HG02588 (cell line): ENCODE results near the gene KIAA0513.
A peak's percentile ranks its signal among the peaks of the same experiment; 100 is the strongest.

Source experiments
- ATAC-seq: cut with Tn5 transposase; IDR thresholded peaks from one replicate; pipeline ENCODE4 v1.9.1; 2021; ENCODE audit warnings: mild to moderate bottlenecking, moderate library complexity; ENCODE audit not compliant: unreplicated experiment

Gene KIAA0513, protein sequence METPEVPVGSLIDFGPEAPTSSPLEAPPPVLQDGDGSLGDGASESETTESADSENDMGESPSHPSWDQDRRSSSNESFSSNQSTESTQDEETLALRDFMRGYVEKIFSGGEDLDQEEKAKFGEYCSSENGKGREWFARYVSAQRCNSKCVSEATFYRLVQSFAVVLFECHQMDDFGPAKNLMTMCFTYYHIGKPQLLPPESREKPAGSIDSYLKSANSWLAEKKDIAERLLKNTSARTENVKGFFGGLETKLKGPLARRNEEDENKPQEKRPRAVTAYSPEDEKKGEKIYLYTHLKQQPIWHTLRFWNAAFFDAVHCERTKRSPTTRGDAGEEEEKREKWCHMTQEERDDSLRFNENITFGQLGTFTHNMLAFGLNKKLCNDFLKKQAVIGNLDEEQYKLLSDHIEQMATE

DNA sequence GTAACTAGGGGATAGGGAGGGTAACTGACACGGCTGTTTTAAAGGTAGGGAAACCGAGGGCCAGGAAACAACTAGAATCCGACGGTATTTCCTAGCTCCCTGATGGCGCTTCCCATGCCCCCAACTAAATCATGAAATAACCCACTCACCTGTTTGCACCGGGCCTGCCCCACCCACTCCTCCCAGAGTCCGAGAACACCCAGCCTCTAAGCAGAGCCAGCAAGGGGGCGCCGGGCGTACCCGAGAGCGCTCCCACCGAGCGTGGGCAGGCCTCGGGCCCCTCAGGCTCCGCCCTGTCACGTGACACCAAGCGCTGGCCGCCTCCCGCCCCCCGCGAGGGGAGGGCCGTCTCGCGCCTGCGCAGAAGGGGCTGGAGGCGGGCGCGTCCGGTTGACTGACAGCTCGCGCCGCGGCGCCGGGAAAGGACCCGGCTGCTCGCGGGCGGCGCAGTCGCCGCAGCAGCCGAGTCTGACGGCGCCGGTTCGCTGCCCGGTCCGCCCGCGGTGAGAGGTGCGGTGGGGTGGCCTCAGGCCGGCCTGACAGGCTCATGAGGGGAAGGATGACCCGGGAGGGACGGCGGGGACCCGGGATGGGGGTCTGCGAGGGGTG, at the start of gene KIAA0513:
Gene KIAA0513, plus strand, starts transcription at position 447 of the 609 bp plus-strand sequence. CDS start 39,277 bp downstream, outside the sequence.
- ATAC-seq: peak; percentile 82

DNA sequence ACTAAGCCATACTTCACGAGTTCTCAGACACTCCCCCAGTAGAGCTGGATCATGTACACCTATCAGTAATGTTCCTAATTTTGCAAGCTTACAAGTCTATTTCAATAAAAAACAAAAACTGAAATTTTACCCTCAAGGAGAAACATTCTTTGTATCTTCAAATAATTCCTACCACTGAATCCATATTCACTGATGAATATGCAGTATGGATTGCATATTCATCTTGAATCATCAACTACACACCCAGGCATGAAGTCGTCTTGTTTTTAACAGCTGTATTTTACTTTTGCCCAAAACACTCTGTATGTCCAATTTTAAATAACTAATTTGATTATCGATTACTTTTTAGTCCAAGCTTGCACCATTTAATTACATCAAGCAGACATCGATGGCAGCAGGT, 48.1 kb upstream of the KIAA0513 start:
- ATAC-seq: no peak

DNA sequence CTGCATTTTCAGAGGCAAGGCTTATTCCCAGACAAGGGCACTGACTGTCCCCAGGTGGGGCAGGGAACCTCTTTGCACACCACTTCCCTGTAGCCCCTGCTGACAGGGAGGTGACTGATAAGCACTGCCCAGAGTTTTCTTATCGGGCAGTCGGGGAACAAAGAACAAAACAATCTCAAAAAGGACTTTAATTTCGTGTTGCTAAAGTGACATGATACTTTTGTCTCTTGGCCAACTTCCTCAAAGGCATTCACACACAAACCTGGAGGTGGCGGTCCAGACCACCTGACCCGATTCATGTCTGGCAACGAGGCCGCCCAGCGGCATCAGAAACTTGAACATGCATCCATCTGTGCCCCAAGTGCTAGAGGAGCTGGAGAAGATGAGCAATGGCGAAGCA, 45.2 kb upstream of the KIAA0513 start:
- no peak for ATAC-seq

DNA sequence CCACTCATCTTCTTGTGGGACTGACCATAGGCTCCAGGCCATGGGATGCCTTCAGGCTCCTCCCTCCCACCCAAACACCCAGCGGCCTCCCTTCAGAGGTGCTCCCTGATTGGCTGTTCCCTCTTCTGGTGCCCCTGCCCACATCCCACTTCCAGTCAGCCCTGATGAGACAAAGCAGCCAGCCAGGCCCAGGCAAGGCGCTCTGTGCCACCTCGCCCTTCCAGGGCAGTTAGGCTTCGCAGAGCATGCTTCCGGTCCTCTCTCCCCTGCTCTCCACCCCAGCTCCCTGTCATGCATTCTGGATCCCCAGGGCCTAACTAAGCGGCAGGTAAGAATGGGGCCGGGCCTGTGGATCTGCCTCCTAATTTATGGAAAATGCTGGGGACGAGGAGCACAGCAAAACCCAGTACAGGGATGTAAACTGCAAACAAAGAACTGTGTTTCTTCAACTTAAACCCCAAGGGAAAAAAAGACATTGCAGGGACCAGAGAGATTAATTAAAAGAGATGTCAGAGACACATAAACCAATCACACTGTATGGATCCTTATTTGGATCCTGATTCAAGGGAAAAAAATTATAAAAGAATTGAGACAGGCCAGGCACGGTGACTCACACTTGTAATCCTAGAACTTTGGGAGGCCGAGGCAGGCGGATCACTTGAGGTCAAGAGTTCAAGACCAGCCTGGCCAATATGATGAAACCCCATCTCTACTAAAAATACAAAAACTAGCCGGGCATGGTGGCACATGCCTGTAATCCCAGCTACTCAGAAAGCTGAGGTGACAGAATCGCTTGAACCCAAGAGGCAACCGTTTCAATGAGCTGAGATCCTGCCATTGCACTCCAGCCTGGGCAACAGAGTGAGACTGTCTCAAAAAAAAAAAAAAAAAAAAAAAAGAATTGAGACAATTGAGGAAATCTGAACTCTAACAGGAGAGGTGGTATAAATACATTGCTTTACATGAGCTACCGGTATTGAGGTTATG, 42.2 kb upstream of the KIAA0513 start:
- no peak for ATAC-seq

DNA sequence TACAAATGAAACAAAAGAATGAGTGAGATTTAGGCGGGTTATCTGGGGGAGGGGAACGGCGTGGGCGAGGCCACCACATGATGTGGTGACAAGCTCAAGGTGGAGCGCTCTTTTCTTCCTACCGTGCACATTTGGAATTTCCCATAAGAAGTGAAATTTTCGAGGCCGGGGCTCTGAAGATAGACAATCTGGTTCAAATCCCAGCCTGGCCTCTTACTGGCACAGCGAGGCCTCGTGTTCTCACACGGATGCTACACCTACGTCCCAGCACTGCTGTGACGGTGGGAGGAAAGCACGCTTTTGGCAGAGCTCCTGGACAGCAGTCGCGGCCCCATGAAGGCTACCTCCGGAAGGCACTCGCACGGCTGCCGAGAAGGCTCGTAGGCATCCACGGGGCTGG, 41.5 kb upstream of the KIAA0513 start:
- ATAC-seq: no peak

DNA sequence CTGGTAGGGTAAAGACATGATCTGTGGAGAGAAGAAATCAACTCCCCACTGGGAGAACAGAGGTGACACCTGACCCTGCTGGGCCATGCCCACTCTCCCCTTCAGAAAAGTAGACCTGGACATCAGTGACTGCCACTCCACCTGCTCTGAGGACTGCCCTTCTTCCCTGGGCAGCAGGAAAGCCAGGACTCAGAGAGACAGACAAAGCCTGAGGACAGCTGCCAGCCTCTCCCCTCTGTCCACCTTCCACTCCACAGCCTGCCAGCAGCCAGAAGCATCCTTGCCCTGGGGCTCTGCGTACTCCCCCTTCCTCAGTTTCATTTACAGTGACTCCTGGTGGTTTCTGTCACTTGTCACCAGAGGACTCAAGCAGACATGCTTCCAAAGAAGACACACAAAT, 40.7 kb upstream of the KIAA0513 start:
- ATAC-seq: no peak

DNA sequence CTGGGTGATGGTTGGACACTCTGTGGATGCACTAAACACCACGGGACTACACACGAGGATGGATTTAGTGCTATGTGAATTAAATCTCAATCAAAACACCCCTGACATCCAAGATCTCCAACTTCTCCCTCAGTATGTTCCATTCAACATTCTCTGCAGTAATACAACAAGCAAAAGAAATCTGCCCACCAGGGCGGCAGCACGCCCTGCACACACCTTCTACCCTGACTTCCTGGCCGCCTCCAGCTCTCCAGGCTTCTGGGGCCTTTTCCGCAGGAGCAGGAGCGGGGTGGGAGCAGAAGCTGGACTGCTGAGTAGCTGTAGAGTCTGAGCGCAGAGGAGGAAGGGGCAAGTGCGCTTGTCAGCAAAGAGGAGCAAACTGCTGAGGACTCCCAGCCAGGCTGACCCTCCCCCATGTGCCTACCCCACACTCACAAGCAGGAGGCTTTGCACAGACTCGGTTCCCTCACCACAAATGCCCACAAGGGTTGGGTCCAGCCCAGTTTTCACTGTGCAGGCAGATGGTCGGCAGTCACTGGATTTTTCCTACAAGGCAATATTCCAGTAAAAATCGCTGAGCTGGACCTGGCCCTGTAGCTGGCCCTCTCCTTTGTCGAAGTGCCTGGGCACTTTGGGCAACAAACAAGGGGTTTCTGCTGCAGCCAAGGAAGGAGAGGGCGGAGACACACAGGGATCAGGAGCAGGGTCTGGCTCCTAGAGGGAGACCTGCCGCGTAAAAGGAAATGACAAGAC, 39.1 kb upstream of the KIAA0513 start:
- no peak for ATAC-seq

DNA sequence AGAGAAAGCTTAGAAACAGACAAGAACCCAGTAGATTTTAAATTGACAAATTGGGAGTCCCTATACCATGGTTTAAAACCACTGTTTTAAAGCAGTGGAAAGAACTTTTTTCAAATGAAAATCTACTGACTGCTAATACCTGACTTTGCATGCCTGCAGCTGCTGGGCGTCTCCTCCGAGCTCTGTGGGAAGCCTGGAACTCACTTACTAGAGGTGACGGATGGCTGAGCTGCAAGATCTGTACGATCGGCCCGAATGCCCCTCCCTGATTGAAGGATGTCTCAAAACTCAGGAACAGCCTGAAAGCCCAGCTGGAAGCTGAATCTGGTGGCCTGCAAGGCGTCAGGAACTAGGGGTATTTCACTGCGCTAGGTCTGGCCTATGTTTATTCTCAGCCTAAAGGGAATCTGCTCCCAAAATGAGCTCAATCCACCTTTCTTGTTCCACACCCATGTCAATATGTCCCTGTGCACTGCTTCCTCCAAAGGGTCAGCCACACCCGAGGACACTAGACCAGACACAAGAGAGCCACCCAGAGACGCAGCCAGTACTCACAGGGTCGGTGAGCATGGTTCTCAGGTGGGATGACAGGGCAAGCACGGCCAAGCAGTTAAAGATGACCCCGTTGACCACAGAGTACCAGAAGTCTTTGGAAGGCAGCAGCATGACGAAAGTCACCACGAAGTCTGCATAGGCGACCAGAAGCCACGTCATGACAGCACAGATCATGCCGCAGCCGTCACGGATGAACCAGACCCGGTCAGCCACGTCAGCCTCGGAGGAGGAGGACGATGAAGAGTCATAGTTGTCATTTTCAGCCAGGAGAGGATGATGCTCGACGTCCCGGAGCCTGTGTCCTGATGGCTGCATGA, 37.6 kb upstream of the KIAA0513 start:
- no peak for ATAC-seq

DNA sequence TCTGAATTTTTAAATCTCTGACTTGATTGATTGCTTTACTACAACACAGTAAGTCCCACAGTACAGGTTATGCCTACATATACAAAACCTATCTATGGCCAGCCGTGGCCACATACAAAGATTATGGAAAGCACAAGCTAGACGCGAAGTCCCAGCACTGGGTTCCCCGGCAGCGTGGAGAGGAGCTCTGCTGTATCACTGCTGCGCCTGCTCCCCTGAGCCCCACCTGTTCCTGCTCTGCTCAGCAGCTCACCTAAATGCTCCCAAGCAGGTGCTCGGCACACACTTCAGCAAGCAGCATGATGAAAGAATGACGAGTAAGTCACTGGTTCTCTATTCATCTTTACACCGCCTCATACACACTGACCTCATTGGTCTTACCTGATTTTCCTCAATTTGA, 36.8 kb upstream of the KIAA0513 start:
- ATAC-seq: no peak

DNA sequence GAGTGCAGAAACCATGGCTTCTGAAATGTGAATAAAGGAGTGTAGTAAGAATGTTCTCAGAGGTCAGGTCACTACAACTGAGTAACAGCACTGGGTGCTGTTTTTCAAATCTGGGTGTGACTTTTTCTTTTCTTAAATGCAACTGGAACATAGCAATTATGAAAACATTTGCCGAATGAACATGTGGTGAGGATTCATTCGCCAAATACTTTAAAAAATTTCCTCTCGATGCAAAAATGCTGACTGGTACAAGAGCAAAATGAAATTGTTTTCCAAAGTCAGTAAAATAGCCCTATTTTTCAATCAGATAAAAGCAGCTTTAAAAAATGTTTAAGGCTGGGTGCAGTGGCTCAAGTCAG, 34.9 kb upstream of the KIAA0513 start:
- no peak for ATAC-seq

DNA sequence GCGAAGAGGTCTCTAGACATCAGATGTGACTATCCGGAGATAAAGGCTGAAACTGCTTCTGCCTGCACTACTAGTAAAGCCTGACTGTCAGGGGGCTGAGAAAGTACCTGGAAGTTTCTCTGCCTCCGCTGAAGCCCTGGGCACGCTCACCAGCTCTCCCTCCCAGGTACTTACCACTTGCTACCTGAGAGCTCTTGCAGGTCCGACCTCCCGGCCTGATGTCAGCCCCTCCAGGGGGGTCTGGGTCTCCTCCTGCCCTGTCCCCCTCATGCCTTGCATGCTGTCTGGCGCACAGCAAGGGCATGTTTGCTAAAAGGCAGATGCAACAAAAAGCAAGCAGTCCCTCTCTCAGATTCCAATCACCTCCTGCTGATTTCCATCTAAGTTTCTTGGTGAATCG, 33.7 kb upstream of the KIAA0513 start:
- ATAC-seq: no peak

DNA sequence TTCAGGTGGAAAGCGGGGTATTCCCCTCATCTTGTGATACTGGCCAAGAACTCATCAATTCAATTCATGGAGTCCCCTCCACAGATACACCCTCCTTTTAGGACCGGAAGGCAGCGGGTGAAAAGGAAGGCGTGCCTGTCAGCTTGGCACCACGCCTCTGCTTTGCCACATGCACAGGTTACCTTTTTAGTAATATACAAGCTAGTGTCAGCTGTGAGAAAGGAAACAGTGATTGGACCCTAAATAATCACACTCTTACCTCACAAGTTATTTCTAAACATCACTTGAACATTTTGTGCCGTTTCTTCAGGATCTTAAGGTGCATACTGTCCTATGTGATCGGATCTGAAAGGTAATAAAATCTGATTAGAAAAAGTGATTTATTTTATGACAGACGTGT, 31.9 kb upstream of the KIAA0513 start:
- no peak for ATAC-seq

DNA sequence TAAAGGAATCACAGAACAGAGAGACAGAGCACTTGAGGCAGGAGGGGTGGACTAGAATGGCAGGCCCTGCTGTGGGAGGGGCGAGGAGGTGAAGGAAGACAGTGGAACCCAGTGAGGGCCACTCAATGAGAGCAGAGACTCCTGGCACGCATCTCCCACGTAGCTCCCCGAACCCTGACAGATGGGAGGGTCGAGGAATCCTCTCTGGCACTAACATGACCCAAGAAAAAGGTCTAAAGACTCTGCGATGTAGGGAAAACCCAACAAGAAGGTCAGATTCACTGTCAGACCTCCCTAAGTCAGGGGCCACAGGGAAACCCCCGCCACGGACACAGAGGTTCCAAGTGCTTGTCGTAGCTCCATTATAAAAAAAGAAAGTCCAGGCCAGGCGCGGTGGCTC, 31.2 kb upstream of the KIAA0513 start:
- ATAC-seq: no peak

DNA sequence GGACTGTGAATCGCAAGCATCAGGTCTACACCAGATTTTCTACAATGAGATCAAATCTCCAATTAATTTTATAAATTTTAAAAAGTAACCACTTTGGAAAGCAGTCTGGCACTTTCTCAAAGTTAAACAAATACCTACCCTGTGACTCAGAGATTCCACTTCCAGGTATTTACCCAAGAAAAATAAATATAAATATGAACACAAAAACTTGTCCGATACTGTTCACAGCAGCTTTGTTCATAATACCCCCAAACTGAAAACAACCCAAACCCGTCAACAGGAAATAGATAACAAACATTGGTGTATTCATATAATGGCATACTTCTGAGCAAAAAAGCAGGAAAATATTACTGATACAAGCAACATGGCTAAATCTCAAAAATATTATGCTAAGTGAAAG, 28.4 kb upstream of the KIAA0513 start:
- no peak for ATAC-seq

DNA sequence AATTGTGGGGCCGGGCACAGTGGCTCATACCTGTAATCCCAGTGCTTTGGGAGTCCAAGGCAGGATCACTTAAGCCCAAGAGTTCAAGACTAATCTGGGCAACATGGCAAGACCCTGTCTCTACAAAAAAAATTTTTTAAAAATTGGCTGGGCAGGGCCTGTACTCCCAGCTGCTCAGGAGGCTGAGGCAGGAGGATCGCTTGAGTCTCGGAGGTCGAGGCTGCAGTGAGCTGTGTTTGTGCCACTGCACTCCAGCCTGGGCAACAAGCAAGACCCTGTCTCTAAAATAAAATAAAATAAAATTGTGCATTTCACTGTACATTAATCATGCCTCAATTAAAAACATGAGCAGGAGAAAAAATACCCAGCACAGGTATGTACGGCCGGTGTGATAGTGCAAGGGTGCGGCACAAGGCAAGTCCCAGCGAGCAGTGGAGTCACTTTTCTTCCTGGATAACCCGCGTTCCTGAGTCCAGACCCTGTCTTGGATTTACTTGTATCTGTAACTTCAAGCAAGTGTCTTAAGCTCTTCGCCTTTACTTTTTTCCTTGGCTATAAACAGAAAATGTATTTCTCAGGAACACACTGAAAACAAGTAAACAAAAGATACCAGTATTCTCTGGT, 27.6 kb upstream of the KIAA0513 start:
- no peak for ATAC-seq

DNA sequence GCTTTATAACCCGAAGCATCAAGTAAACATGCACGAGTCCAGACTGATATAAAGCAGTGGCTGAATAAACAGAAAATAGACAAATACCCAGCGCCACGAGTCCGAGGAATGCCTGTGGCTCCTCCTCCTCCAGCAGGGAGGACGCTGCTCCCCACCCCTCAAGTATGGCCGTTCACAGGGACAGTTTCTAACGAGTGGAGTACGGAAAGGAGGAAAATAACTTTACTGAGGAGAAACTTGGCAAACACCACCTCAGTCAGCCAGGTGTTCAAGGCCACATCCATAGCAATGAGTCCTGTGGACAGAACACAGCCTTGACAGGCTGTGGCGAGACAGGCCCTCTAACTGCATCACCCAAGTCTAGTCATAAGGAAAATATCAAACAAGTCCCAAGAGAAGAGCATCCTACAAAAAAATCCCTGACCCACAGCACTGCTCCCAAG, 25.5 kb upstream of the KIAA0513 start:
- no peak for ATAC-seq

DNA sequence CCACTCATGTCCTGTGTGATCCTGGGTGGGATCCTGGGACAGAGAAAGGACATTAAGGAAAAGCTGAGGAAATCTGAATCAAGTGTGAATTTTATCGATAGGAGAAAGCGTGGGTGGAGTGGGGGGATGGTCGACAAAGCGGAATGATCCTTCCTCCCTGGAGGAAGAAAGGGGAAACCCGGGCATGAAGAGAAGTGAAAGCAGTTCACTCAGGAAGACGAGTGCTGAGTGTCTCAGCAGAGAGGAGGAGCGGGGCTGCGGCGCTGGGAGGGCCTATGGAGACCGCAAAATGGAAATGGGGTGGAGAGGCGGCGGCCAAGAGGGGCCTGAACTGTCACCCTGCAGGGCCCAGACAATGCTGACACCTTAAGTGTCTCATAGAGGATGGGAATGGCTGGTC, 25.0 kb upstream of the KIAA0513 start:
- ATAC-seq: no peak

DNA sequence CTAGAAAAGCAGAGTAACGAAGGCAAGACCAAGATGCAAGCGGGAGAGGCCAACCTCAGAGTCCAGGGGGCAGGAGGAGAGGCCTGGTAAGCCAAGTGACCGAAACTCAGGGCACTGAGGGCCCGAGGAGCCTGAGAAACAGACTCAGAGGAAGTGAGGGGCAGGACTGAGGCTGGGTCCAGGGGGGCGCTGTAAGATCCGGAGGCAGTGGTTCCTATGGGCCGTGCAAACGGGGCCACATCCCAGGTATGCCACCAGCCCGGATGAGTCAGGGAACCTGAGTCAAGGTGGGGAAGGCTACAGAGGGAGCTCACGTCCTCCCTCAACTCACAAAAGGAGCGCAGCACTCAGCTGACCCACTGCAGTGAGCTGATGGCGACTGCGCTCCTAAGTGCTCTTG, 24.5 kb upstream of the KIAA0513 start:
- ATAC-seq: no peak
